ENCODE data around the gene KLC1. TPM values are rescaled to one million over a fixed set of nuclear protein-coding genes. Genes with fewer than 3 reads are reported as not detected.

Gene KLC1
- total RNA-seq, 1 donor from 2014 or later = 211 TPM

DNA sequence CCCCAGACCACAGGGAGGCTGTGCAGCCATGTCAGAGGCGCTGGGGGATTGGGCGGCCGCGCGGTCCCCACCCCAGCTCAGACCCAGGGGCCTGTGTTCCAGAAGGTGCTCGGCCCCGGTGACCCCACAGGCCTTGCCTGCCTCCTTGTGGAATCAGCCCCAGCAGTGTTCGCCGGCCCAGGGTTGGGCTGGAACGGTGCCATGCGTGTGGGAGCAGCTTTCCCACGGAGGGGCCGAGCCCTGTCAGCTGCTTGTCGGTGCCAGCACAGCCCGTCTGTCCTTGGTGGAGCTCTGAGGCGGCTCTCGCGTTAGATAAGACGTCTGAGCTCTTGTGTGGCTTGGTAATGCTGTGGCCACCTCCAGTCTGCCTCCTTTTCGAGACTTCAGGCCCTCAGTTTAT is 95.1 kb downstream of the KLC1 start:
- no peak for DNase-seq (ENCODE audit: extremely low spot score, unreplicated experiment)
- Mint-ChIP-seq H3K27ac (ENCODE audit: unreplicated experiment) (no peak overlapping the region), H3K36me3 (ENCODE audit: unreplicated experiment) (peaks cover 4% of the 10 kb centered on the region), H3K4me3 (ENCODE audit: unreplicated experiment) (no peak overlapping the region), H3K27me3 (ENCODE audit: unreplicated experiment) (no peaks in the 10 kb centered on the region), H3K9me3 (ENCODE audit: unreplicated experiment) (no peaks in the 10 kb centered on the region), H3K4me1 (ENCODE audit: unreplicated experiment) (peaks cover 29% of the 10 kb centered on the region)
- TF ChIP-seq, protein P1, sequence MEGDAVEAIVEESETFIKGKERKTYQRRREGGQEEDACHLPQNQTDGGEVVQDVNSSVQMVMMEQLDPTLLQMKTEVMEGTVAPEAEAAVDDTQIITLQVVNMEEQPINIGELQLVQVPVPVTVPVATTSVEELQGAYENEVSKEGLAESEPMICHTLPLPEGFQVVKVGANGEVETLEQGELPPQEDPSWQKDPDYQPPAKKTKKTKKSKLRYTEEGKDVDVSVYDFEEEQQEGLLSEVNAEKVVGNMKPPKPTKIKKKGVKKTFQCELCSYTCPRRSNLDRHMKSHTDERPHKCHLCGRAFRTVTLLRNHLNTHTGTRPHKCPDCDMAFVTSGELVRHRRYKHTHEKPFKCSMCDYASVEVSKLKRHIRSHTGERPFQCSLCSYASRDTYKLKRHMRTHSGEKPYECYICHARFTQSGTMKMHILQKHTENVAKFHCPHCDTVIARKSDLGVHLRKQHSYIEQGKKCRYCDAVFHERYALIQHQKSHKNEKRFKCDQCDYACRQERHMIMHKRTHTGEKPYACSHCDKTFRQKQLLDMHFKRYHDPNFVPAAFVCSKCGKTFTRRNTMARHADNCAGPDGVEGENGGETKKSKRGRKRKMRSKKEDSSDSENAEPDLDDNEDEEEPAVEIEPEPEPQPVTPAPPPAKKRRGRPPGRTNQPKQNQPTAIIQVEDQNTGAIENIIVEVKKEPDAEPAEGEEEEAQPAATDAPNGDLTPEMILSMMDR (IDR thresholded peaks at IDR 0.05) = no peak

DNA sequence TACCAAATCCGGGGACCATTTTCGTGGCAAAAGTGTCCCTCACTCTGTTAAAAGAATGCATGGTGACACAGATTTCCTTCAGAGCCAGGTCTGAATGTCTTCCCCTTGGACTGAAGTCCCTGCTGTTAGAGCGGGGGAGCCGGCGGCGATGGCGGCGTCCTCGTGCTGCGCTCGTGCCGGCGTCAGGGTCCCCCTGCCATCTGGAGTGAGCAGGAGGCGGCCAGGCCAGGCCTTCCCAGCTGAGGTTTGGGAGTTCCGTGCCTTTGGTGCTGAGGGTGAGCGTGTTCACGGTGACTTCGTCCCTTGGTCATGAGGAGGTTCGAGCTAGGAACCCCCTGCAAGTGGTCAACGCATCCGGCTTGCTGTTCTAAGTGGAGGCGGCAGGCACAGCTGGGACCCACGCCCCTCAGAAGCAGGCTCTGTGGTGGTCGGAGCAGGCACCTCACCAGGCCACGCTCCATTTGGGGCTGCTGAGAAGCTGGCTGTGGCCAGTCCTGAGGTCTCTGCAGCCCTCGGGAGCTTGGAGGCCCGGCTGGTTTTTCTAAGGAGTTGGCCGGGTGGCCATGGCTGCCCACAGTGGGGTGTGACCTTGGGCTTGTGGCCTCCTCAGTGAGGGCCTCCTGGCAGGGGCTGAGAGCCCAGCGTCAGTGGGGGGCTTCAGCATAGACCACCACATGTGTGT is 96.1 kb downstream of the KLC1 start:
- no peak for DNase-seq (ENCODE audit: extremely low spot score, unreplicated experiment)
- H3K4me1 Mint-ChIP-seq (ENCODE audit: unreplicated experiment) = peaks cover 29% of the 10 kb centered on the region

DNA sequence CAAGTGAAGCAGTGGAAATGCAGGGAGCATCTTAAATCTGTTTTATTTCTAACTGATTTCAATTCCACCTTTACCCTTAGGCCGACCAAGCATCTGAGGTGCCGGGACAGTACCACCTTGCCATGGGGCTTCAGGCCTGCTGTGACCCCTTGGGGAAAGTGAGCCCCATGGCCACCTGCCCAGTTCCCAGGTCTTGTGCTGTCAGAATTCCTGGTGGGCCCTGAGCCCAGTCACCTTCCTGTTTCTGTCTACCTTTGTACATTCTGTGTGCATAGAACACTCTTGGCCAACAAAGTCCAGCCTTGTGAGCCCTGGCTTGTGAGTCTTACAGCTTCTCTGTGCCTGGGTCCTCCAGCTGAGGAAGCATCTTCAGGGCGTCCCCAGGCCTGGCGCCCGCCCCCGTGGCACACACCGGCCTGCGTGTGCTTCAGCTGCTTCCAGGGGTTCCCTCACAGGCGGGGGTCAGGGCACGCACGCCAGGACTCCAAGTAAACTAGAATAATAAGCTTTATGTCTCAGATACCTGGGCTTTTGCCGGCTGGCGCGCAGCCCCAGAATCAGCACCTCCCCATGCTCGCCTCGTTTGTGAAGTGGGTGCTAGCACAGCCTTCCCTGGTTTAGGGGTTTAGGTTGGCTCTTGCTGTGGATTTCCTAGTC is 96.9 kb downstream of the KLC1 start:
- TF ChIP-seq, protein P1 (IDR thresholded peaks at IDR 0.05) = no peak
- Mint-ChIP-seq H3K27ac (ENCODE audit: unreplicated experiment) (peak overlapping the region; percentile 18), H3K27me3 (ENCODE audit: unreplicated experiment) (no peaks in the 10 kb centered on the region)

More for the DNA sequence above, 96.1 kb downstream of the KLC1 start:
- Mint-ChIP-seq H3K4me3 (ENCODE audit: unreplicated experiment) (no peak overlapping the region), H3K9me3 (ENCODE audit: unreplicated experiment) (no peaks in the 10 kb centered on the region), H3K27me3 (ENCODE audit: unreplicated experiment) (no peaks in the 10 kb centered on the region), H3K36me3 (ENCODE audit: unreplicated experiment) (peaks cover 9% of the 10 kb centered on the region), H3K27ac (ENCODE audit: unreplicated experiment) (peak overlapping the region; percentile 18)
- TF ChIP-seq, protein P1 (IDR thresholded peaks at IDR 0.05) = no peak

DNA sequence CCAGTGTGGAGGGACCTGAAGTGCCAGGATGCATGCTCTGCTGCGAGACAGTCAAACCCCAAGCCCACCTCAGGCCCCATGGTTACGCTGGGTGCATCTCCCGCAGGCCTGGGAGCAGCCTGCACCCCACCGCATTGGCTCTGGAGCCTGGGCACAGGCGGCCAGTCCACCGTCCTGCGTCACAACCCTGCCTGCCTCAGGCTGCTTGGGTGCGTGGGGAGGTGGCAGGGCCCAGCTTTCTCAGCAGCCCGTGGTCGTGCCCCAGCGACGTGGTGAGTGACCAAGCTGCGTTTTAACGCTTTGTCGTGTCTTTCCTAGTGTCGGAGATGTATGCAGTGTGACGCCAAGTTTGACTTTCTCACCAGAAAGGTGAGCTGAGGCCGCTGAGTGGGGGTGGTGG is 97.5 kb downstream of the KLC1 start:
- DNase-seq (ENCODE audit: extremely low spot score, unreplicated experiment) = no peak
- Mint-ChIP-seq H3K4me3 (ENCODE audit: unreplicated experiment) (no peak overlapping the region), H3K27me3 (ENCODE audit: unreplicated experiment) (no peaks in the 10 kb centered on the region), H3K27ac (ENCODE audit: unreplicated experiment) (no peak overlapping the region), H3K9me3 (ENCODE audit: unreplicated experiment) (no peaks in the 10 kb centered on the region), H3K4me1 (ENCODE audit: unreplicated experiment) (peaks cover 26% of the 10 kb centered on the region), H3K36me3 (ENCODE audit: unreplicated experiment) (peaks cover 9% of the 10 kb centered on the region)
- TF ChIP-seq, protein P1 (IDR thresholded peaks at IDR 0.05) = no peak

More for the DNA sequence above, 96.9 kb downstream of the KLC1 start:
- Mint-ChIP-seq H3K4me3 (ENCODE audit: unreplicated experiment) (no peak overlapping the region), H3K36me3 (ENCODE audit: unreplicated experiment) (peaks cover 9% of the 10 kb centered on the region), H3K9me3 (ENCODE audit: unreplicated experiment) (no peaks in the 10 kb centered on the region), H3K4me1 (ENCODE audit: unreplicated experiment) (peaks cover 29% of the 10 kb centered on the region)
- DNase-seq (ENCODE audit: extremely low spot score, unreplicated experiment) = no peak

DNA sequence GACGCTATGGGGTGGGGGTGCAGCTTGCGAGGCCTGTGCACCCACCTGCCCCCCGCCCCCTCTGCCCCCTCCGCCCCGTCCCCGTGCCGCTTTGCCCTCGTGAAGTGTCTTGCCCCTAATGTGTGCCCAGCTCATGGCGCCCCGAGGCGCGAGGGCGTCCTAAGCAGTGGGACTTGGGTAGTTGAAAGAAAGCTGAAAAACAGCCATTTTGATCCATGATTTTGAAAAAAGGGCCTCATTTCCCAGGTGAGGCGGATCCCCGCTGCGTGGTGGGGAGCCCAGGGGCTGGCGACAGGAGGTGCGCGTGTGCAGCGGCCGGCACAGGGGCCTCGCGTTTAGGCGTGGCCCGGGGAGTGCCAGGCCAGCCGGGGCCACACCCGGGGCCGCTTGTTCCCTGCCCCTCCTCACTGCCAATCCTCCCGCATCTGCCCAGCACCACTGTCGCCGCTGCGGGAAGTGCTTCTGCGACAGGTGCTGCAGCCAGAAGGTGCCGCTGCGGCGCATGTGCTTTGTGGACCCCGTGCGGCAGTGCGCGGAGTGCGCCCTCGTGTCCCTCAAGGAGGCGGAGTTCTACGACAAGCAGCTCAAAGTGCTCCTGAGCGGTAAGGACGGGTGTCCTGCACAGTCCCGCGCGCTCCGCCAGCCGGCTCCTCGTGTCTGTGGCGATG is 98.4 kb downstream of the KLC1 start:
- Mint-ChIP-seq H3K27ac (ENCODE audit: unreplicated experiment) (no peak overlapping the region), H3K36me3 (ENCODE audit: unreplicated experiment) (peaks cover 9% of the 10 kb centered on the region), H3K4me1 (ENCODE audit: unreplicated experiment) (peaks cover 20% of the 10 kb centered on the region), H3K27me3 (ENCODE audit: unreplicated experiment) (no peaks in the 10 kb centered on the region), H3K4me3 (ENCODE audit: unreplicated experiment) (no peak overlapping the region), H3K9me3 (ENCODE audit: unreplicated experiment) (no peaks in the 10 kb centered on the region)
- TF ChIP-seq, protein P1 (IDR thresholded peaks at IDR 0.05) = no peak
- no peak for DNase-seq (ENCODE audit: extremely low spot score, unreplicated experiment)
